Measurements from ENCODE around the gene GRIA2. TPM values are rescaled to one million over a fixed set of nuclear protein-coding genes. Genes with fewer than 3 reads are reported as not detected.
"Not testable (repeated sequence)": the region's sequence is repeated elsewhere in the genome, so short reads cannot be mapped to it uniquely, and the experiment has no call there.

The GRIA2 gene
- total RNA-seq, 1 donor from 2014 or later = not detected

GRCh38 chr4:157246964-157247363 is 26.4 kb downstream of the GRIA2 start:
- ChIA-PET CTCF (no interaction called here), POLR2A (no interaction called here)
- no peak for DNase-seq
- no peaks in the 10 kb centered on the region for H3K36me3 Mint-ChIP-seq (ENCODE audit: low read depth)
- no peak overlapping the region for H3K27ac Mint-ChIP-seq
- intact Hi-C loops (cut with micrococcal nuclease) = no loop called here
- H3K4me3 Mint-ChIP-seq = no peak overlapping the region
- no peak for ATAC-seq (ENCODE audit: low read depth)
- no peaks in the 10 kb centered on the region for H3K9me3 Mint-ChIP-seq
- H3K27me3 Mint-ChIP-seq = no peaks in the 10 kb centered on the region
- no peaks in the 10 kb centered on the region for H3K4me1 Mint-ChIP-seq
- TF ChIP-seq CTCF (IDR thresholded peaks at IDR 0.05) = no peak

DNA sequence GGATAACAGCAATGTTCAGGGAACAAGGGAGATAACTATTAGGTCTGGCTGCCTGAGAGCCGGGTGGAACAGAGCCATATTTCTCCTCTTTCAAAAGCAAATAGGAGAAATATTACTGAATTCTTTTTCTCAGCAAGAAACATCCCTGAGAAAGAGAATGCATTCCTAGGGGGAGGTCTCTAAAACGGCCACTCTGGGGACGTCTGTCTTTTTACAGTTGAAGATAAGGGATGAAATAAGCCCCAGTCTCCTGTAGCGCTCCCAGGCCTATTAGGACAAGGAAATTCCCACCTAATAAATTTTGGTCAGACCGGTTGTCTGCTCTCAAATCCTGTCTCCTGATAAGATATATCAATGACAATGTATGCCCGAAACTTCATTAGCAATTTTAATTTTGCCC is 37.6 kb downstream of the GRIA2 start:
- DNase-seq; CTCF ChIA-PET; POLR2A ChIA-PET; H3K4me3 Mint-ChIP-seq; H3K36me3 Mint-ChIP-seq (ENCODE audit: low read depth); intact Hi-C loops (cut with micrococcal nuclease); H3K27ac Mint-ChIP-seq; H3K4me1 Mint-ChIP-seq; H3K27me3 Mint-ChIP-seq; ATAC-seq (ENCODE audit: low read depth): not testable (repeated sequence)
- H3K9me3 Mint-ChIP-seq = peaks cover 21% of the 10 kb centered on the region

- Mint-ChIP-seq H3K27ac (no peak overlapping the region), H3K4me3 (no peak overlapping the region), H3K4me1 (no peaks in the 10 kb centered on the region), H3K9me3 (peaks cover 9% of the 10 kb centered on the region), H3K27me3 (no peaks in the 10 kb centered on the region), H3K36me3 (ENCODE audit: low read depth) (no peaks in the 10 kb centered on the region)
- intact Hi-C loops (cut with micrococcal nuclease) = no loop called here
- ChIA-PET CTCF (no interaction called here), POLR2A (no interaction called here)
- DNase-seq = no peak
- no peak for ATAC-seq (ENCODE audit: low read depth)
- no peak for TF ChIP-seq CTCF (IDR thresholded peaks at IDR 0.05)
Observed at GRCh38 chr4:157265281-157265680, 44.8 kb downstream of the GRIA2 start.

DNA sequence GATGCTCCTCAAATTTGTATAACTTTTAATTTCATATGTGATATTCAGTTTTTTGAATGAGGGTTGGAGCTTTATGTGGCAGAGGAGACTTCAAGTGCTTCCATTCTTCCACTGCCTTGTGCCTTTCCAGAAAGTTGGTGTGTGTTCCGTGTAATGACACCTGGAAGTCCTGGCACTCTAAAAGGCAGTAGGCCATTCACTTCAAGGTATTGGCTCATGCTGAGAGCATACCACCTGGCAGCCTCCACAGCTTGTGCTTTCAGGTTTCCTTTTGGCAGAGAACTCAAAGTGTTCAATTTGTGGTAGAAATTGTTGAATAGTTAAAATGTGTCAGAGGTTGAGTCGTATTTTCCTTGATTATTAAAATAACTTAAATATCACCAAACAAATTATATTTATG is 49.6 kb downstream of the GRIA2 start:
- ChIA-PET POLR2A (no interaction called here), CTCF (no interaction called here)
- no peak for TF ChIP-seq CTCF (IDR thresholded peaks at IDR 0.05)
- no peaks in the 10 kb centered on the region for H3K36me3 Mint-ChIP-seq (ENCODE audit: low read depth)
- intact Hi-C loops (cut with micrococcal nuclease) = no loop called here
- H3K27me3 Mint-ChIP-seq = no peaks in the 10 kb centered on the region
- H3K9me3 Mint-ChIP-seq = peaks cover 19% of the 10 kb centered on the region
- H3K4me1 Mint-ChIP-seq = no peaks in the 10 kb centered on the region
- H3K4me3 Mint-ChIP-seq = no peak overlapping the region
- DNase-seq = no peak
- no peak overlapping the region for H3K27ac Mint-ChIP-seq
- no peak for ATAC-seq (ENCODE audit: low read depth)

- Mint-ChIP-seq H3K9me3 (peaks cover 19% of the 10 kb centered on the region), H3K4me1 (no peaks in the 10 kb centered on the region), H3K4me3 (no peak overlapping the region), H3K27me3 (no peaks in the 10 kb centered on the region), H3K27ac (no peak overlapping the region), H3K36me3 (ENCODE audit: low read depth) (no peaks in the 10 kb centered on the region)
- DNase-seq = no peak
- intact Hi-C loops (cut with micrococcal nuclease) = no loop called here
- ATAC-seq (ENCODE audit: low read depth) = no peak
- CTCF ChIA-PET = no interaction called here
- POLR2A ChIA-PET = interaction anchor here (0.6 kb wide), 1 partner anchor 431 kb away, joined by 3 read pairs; no protein-coding TSS in a partner anchor
- TF ChIP-seq CTCF (IDR thresholded peaks at IDR 0.05) = no peak
Observed at GRCh38 chr4:157270552-157270951, 50.0 kb downstream of the GRIA2 start.

GRCh38 chr4:157271166-157271869 is 50.8 kb downstream of the GRIA2 start:
- POLR2A ChIA-PET = interaction anchor here (0.6 kb wide), 1 partner anchor 431 kb away, joined by 3 read pairs; no protein-coding TSS in a partner anchor

More at GRCh38 chr4:157271166-157271869, 50.8 kb downstream of the GRIA2 start:
- Mint-ChIP-seq H3K27me3 (no peaks in the 10 kb centered on the region), H3K4me3 (no peak overlapping the region), H3K4me1 (no peaks in the 10 kb centered on the region), H3K27ac (no peak overlapping the region), H3K36me3 (ENCODE audit: low read depth) (no peaks in the 10 kb centered on the region), H3K9me3 (peaks cover 16% of the 10 kb centered on the region)
- no peak for TF ChIP-seq CTCF (IDR thresholded peaks at IDR 0.05)
- CTCF ChIA-PET = no interaction called here
- no peak for ATAC-seq (ENCODE audit: low read depth)
- no peak for DNase-seq
- intact Hi-C loops (cut with micrococcal nuclease) = no loop called here
